ENCODE results near the gene RPRD2.

GRCh38 chr1:150408800-150409199 lies 44.9 kb downstream of the RPRD2 start:
- TF ChIP-seq, protein P1, sequence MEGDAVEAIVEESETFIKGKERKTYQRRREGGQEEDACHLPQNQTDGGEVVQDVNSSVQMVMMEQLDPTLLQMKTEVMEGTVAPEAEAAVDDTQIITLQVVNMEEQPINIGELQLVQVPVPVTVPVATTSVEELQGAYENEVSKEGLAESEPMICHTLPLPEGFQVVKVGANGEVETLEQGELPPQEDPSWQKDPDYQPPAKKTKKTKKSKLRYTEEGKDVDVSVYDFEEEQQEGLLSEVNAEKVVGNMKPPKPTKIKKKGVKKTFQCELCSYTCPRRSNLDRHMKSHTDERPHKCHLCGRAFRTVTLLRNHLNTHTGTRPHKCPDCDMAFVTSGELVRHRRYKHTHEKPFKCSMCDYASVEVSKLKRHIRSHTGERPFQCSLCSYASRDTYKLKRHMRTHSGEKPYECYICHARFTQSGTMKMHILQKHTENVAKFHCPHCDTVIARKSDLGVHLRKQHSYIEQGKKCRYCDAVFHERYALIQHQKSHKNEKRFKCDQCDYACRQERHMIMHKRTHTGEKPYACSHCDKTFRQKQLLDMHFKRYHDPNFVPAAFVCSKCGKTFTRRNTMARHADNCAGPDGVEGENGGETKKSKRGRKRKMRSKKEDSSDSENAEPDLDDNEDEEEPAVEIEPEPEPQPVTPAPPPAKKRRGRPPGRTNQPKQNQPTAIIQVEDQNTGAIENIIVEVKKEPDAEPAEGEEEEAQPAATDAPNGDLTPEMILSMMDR (conservative IDR thresholded peaks at IDR 0.05 in 1 of 2, IDR thresholded peaks at IDR 0.05 in 1 of 2; ENCODE audit: extremely low read depth in 1 of 2, insufficient read depth in 1 of 2, low read depth in 1 of 2, low read length in 2 of 2): no peak
- no peak for TF ChIP-seq EZH2 (IDR thresholded peaks at IDR 0.05; ENCODE audit: borderline replicate concordance, low read length)

All from mammary epithelial cell (primary cell).